ENCODE measurements around the gene HTR3B. TPM values are rescaled to one million over a fixed set of nuclear protein-coding genes. Genes with fewer than 3 reads are reported as not detected.

HTR3B gene
- total and polyA plus RNA-seq, 10 of the 15 experiments (the other 5 are each of a cell fraction or from before 2014, with no cell fraction given): not detected

- no peak for TF ChIP-seq TARDBP (IDR thresholded peaks at IDR 0.05; ENCODE audit: borderline replicate concordance)
- TF ChIP-seq TAF1 (IDR thresholded peaks at IDR 0.05; ENCODE audit: borderline replicate concordance, low read depth, low read length): no peak
- no peak for TF ChIP-seq POLR2A (IDR thresholded peaks at IDR 0.05; ENCODE audit: low read depth, low read length)
- no peak for TF ChIP-seq POLR2AphosphoS5 (IDR thresholded peaks at IDR 0.05; ENCODE audit: low read length)
- no peak for TF ChIP-seq NR2C2 (IDR thresholded peaks at IDR 0.05; ENCODE audit: borderline replicate concordance, control insufficient read depth, insufficient read length, low read depth)
- TF ChIP-seq, protein P1, sequence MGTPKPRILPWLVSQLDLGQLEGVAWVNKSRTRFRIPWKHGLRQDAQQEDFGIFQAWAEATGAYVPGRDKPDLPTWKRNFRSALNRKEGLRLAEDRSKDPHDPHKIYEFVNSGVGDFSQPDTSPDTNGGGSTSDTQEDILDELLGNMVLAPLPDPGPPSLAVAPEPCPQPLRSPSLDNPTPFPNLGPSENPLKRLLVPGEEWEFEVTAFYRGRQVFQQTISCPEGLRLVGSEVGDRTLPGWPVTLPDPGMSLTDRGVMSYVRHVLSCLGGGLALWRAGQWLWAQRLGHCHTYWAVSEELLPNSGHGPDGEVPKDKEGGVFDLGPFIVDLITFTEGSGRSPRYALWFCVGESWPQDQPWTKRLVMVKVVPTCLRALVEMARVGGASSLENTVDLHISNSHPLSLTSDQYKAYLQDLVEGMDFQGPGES (IDR thresholded peaks at IDR 0.05): no peak
- TF ChIP-seq SMAD1 (IDR thresholded peaks at IDR 0.05; ENCODE audit: low read depth, partially characterized antibody): no peak
- TF ChIP-seq CBFB (IDR thresholded peaks at IDR 0.05; ENCODE audit: low read depth): no peak
- TF ChIP-seq CREB1 (IDR thresholded peaks at IDR 0.05; ENCODE audit: low read depth): no peak
- TF ChIP-seq RELA (IDR thresholded peaks at IDR 0.05; ENCODE audit: borderline replicate concordance, partially characterized antibody): no peak
- no peak for TF ChIP-seq SUZ12 (IDR thresholded peaks at IDR 0.05; ENCODE audit: unreplicated experiment)
- TF ChIP-seq ELK1 (IDR thresholded peaks at IDR 0.05; ENCODE audit: low read depth, low read length): no peak
- TF ChIP-seq SREBF1 (IDR thresholded peaks at IDR 0.05; ENCODE audit: low read length): no peak
- no peak for TF ChIP-seq ZSCAN29 (IDR thresholded peaks at IDR 0.05)
- no peak for TF ChIP-seq PML (IDR thresholded peaks at IDR 0.05; ENCODE audit: low read length)
- BruUV-seq (replicated peaks): no TSS peak
- Histone ChIP-seq H3K79me2 (ENCODE audit: control insufficient read depth, insufficient read depth, low read length) (no peaks in the 10 kb centered on the region), H4K20me1 (ENCODE audit: control insufficient read depth, insufficient read depth) (no peaks in the 10 kb centered on the region), H3K36me3 (ENCODE audit: control insufficient read depth in 2 of 2, insufficient read depth in 2 of 2, low read length in 1 of 2) (no peaks in the 10 kb centered on the region), H3K4me2 (ENCODE audit: control insufficient read depth, insufficient read depth) (no peak overlapping the region), H3K27me3 (replicated peaks in 1 of 2; ENCODE audit: control insufficient read depth in 2 of 2, insufficient read depth in 2 of 2, low read length in 1 of 2) (peaks cover 0 to 8% of the 10 kb centered on the region in 2 experiments; a peak in 2 of 4 replicates), H3K27ac (ENCODE audit: control insufficient read depth, insufficient read depth) (no peak overlapping the region), H3K4me1 (ENCODE audit: control insufficient read depth, insufficient read depth, low read length) (no peaks in the 10 kb centered on the region), H3K4me3 (no peak overlapping the region), H3K9ac (ENCODE audit: control insufficient read depth, insufficient read depth, low read length) (no peak overlapping the region), H3K9me3 (replicated peaks; ENCODE audit: control insufficient read depth, insufficient read depth, low read length) (no peaks in the 10 kb centered on the region), H2AFZ (ENCODE audit: control insufficient read depth, low read depth, low read length) (no peak overlapping the region)
- no peak for FAIRE-seq
- 0% methylated on average over 8 of the region's 8 CpGs for WGBS (ENCODE audit: insufficient coverage, insufficient replicate concordance, low lambda C conversion rate, missing lambda C conversion rate)
- DNase-seq (ENCODE audit: low read depth, low spot score): no peak
- no peak for ATAC-seq
- CTCF ChIA-PET: interaction anchor here (1.0 to 4.5 kb wide), 2 partner anchors 12 to 101 kb away, joined by 3 to 25 read pairs; no protein-coding TSS in a partner anchor
- in situ Hi-C loops (cut with MboI): no loop called here
- RAD21 ChIA-PET (ENCODE audit: unreplicated experiment): no interaction called here
- POLR2A ChIA-PET: no interaction called here
- SMC1A ChIA-PET (ENCODE audit: uncharacterized antibody, unreplicated experiment): no interaction called here
- intact Hi-C loops (cut with micrococcal nuclease; ENCODE audit: unreplicated experiment): no loop called here
These were observed 3.1 kb downstream of the HTR3B start for GRCh38 chr11:113907681-113908080.

Measured in GM12878 (cell line).